Gastrocnemius medialis (tissue), 4 donors: ENCODE results near the gene MYRIP. TPM values are rescaled to one million over a fixed set of nuclear protein-coding genes. Genes with fewer than 3 reads are reported as not detected.

ENCODE experiments used
- ATAC-seq, 2 donors: fragments of 150-250 bp; one replicate each; pipeline ENCODE4 v1.9.1; 2016
- DNase-seq, 2 donors: peaks; one replicate each; pipeline ENCODE4 v3.0.0-alpha.2; 2019
- H3K27ac ChIP-seq, 4 donors: fragments of 200-600 bp; sonication (generic); 1 replicate in 1 of 4; 2 replicates in 3 of 4; pipeline ENCODE4 v1.5.1; 2016 to 2018; ENCODE audit warnings: mild to moderate bottlenecking in 2 of 4, moderate library complexity in 1 of 4
- H3K27me3 ChIP-seq, 3 donors: fragments of 200-600 bp; sonication (generic) in 2 of 3; 1 replicate in 1 of 3; 2 replicates in 2 of 3; pipeline versions ENCODE4 v1.5.1 to v1.6.0; 2016 to 2019; ENCODE audit warnings: mild to moderate bottlenecking in 1 of 3, moderate library complexity in 1 of 3
- H3K36me3 ChIP-seq, 2 donors: fragments of 200-600 bp; sonication (generic) in 1 of 2; one replicate each; pipeline ENCODE4 v1.5.1; 2017 to 2018
- H3K4me1 ChIP-seq, 2 donors: fragments of 200-600 bp; sonication (generic) in 1 of 2; one replicate each; pipeline ENCODE4 v1.5.1; 2016 to 2017; ENCODE audit warnings: mild to moderate bottlenecking in 2 of 2
- H3K4me3 ChIP-seq, 4 donors: fragments of 200-600 bp; sonication (generic) in 3 of 4; 1 replicate in 1 of 4; 2 replicates in 3 of 4; pipeline ENCODE4 v1.5.1; 2016 to 2019; ENCODE audit warnings: mild to moderate bottlenecking in 2 of 4
- H3K9me3 ChIP-seq, 3 donors: fragments of 200-600 bp; sonication (generic) in 2 of 3; 1 replicate in 1 of 3; 2 replicates in 2 of 3; pipeline ENCODE4 v1.5.1; 2016 to 2019
- POLR2A ChIP-seq, 2 donors: fragments of 450-650 bp; IDR thresholded peaks; one replicate each; pipeline ENCODE4 v1.6.1; 2017; ENCODE audit warnings: antibody characterized with exemption in 2 of 2, mild to moderate bottlenecking in 2 of 2, moderate library complexity in 2 of 2
- in situ Hi-C, 4 donors: fragments of 200-750 bp; cut with MboI; loops; one replicate each; pipeline versions ENCODE4 v1.15.0 to v1.8.0; 2017; ENCODE audit warnings: low sequenced_read_pairs in 4 of 4
- intact Hi-C: fragments of 100-400 bp; cut with DNase I; formaldehyde crosslinking; loops from one replicate; pipeline ENCODE4 v1.15.1; 2023; ENCODE audit warnings: low total_unique reads
- total RNA-seq, 4 donors: library from RNA; depleted of rRNA; stranded (reverse); fragments of >200 nt; gene quantifications; one replicate each; pipeline versions ENCODE4 v1.1.0 to v1.2.3, GENCODE V29; 2016
- TF ChIP-seq, protein P1 (sequence below), 5 experiments: fragments of 450-650 bp in 3 of 5; fragments of 200-600 bp in 2 of 5; sonication (generic) in 2 of 5; IDR thresholded peaks in 4 of 5; conservative IDR thresholded peaks in 1 of 5; 1 replicate in 4 of 5; 2 replicates in 1 of 5; pipeline ENCODE4 v1.5.1; 2016 to 2019; ENCODE audit warnings: antibody characterized with exemption in 5 of 5, mild to moderate bottlenecking in 3 of 5, moderate library complexity in 3 of 5

MYRIP gene
- total RNA-seq, 4 donors from 2014 or later: 0.66 to 1.9 (median 1.5) TPM

DNA sequence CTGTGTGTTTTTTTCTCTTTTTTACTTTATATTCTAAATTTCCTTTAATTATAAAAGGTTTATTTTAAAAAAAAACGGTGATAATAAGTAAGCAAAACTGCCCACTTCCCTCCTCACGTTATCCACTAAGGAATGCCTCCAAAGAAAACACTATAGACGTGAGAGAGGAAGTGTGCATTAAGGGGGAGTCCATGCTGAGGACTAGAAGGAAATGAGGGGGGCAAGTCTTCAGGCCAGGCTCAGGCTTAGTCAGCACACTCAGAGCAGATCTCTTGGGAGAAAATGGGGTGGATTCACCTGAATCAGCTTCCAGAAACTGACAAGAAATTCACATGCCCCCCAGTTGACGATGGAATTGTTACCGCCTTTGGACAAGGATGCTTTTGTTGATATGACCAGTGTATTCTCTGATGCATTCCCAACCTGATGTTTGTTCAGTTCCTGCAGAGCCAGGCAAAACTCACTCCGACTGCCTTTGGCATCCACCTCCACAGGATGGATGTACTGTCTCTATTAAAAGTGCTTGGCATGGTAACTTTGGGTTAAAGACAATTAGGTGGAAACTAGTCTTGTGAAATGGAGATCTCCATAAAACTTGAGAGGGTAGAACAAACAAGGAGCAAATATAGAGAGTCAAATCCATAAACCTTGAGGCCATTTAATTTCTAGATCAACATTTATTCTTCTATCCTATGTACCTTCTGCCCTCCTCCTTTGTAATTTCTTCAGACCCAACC is 167.8 kb downstream of the MYRIP start:
- TF ChIP-seq POLR2A (IDR thresholded peaks at IDR 0.05): no peak
- TF ChIP-seq, protein P1, sequence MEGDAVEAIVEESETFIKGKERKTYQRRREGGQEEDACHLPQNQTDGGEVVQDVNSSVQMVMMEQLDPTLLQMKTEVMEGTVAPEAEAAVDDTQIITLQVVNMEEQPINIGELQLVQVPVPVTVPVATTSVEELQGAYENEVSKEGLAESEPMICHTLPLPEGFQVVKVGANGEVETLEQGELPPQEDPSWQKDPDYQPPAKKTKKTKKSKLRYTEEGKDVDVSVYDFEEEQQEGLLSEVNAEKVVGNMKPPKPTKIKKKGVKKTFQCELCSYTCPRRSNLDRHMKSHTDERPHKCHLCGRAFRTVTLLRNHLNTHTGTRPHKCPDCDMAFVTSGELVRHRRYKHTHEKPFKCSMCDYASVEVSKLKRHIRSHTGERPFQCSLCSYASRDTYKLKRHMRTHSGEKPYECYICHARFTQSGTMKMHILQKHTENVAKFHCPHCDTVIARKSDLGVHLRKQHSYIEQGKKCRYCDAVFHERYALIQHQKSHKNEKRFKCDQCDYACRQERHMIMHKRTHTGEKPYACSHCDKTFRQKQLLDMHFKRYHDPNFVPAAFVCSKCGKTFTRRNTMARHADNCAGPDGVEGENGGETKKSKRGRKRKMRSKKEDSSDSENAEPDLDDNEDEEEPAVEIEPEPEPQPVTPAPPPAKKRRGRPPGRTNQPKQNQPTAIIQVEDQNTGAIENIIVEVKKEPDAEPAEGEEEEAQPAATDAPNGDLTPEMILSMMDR (IDR thresholded peaks at IDR 0.05 in 4 of 5, conservative IDR thresholded peaks at IDR 0.05 in 1 of 5): no peak
- DNase-seq (no peak), ATAC-seq (no peak)
- no peaks in the 10 kb centered on the region for H3K36me3 ChIP-seq
- intact Hi-C loops: no loop called here
- no peak overlapping the region for H3K27ac ChIP-seq
- H3K4me1 ChIP-seq: no peaks in the 10 kb centered on the region
- in situ Hi-C loops: no loop called here
- H3K9me3 ChIP-seq: no peaks in the 10 kb centered on the region
- no peaks in the 10 kb centered on the region for H3K27me3 ChIP-seq
- H3K4me3 ChIP-seq: no peak overlapping the region

DNA sequence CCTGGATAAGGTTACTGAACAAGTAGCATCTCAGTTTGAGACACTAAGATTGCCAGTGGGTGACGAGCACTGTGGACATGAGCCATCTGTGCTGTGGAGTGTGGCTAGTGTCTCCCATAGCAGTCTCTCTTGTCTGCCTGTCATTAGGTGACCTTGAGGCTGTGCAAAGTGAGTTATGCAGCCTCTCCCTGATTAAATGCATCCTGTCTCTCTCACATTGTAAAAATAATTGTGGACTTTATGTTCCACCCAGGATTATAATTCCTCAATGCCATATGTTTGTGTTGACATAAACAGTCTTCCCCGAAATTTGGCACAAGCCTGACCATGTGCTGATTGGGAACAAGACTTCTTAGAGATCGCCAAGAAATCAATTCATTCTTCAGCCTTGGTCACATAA is 168.9 kb downstream of the MYRIP start:
- ATAC-seq (no peak), DNase-seq (no peak)
- TF ChIP-seq, protein P1 (IDR thresholded peaks at IDR 0.05 in 4 of 5, conservative IDR thresholded peaks at IDR 0.05 in 1 of 5): no peak
- no peak for TF ChIP-seq POLR2A (IDR thresholded peaks at IDR 0.05)
- Histone ChIP-seq H3K4me3 (no peak overlapping the region), H3K27me3 (no peaks in the 10 kb centered on the region), H3K36me3 (no peaks in the 10 kb centered on the region), H3K9me3 (no peaks in the 10 kb centered on the region), H3K27ac (no peak overlapping the region), H3K4me1 (no peaks in the 10 kb centered on the region)
- intact Hi-C loops (no loop called here), in situ Hi-C loops (no loop called here)

DNA sequence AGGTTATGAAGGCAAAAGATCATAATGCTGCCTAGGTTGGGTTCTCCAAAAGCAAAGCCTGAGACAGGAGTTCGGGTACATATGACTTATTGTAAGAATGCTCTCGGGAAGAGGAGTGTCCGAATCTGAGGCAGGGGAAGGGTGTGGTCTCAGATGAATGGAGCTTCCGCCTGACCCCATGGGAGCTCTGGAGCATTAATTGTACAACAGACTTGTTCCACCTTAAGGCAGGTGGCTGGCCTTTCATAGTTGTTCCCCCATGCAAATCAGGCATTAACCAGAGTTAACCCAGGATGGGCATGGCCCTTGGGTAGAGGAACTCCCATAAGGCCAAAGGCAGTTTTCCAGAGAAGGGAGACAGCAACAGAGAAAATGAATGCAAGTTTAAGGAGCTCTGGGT is 170.6 kb downstream of the MYRIP start:
- ATAC-seq: peak in 1 of 2 donors; percentile 42
- DNase-seq: no peak
- H3K9me3 ChIP-seq: no peaks in the 10 kb centered on the region
- H3K27ac ChIP-seq: no peak overlapping the region
- no peaks in the 10 kb centered on the region for H3K27me3 ChIP-seq
- in situ Hi-C loops: no loop called here
- no peaks in the 10 kb centered on the region for H3K4me1 ChIP-seq
- no peak overlapping the region for H3K4me3 ChIP-seq
- intact Hi-C loops: no loop called here
- TF ChIP-seq POLR2A (IDR thresholded peaks at IDR 0.05): no peak
- TF ChIP-seq, protein P1 (IDR thresholded peaks at IDR 0.05 in 4 of 5, conservative IDR thresholded peaks at IDR 0.05 in 1 of 5): no peak
- no peaks in the 10 kb centered on the region for H3K36me3 ChIP-seq

DNA sequence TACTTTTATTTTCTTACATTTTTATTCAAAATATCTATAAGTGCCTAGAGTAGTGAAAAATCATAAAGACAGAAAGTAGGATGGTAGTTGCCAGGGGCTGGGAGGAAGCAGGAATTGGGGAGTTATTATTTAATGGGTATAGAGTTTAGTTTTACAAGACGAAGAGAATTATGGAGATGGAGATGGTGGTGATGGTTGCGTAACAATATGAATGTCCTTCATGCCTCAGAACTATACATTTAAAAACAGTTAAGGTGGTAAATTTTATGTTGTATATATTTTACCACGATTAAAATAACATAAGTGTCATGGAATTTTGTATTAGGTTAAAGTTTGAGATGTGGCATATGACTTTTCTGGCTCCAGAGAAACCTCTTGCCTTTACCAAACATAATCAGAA is 171.4 kb downstream of the MYRIP start:
- TF ChIP-seq POLR2A (IDR thresholded peaks at IDR 0.05): no peak
- TF ChIP-seq, protein P1 (IDR thresholded peaks at IDR 0.05 in 4 of 5, conservative IDR thresholded peaks at IDR 0.05 in 1 of 5): no peak
- ATAC-seq (no peak), DNase-seq (no peak)
- no peaks in the 10 kb centered on the region for H3K36me3 ChIP-seq
- no peak overlapping the region for H3K4me3 ChIP-seq
- H3K4me1 ChIP-seq: no peaks in the 10 kb centered on the region
- no peaks in the 10 kb centered on the region for H3K27me3 ChIP-seq
- in situ Hi-C loops: no loop called here
- H3K27ac ChIP-seq: no peak overlapping the region
- intact Hi-C loops: no loop called here
- no peaks in the 10 kb centered on the region for H3K9me3 ChIP-seq
